Stimulated activated CD8-positive, alpha-beta memory T cell treated with anti-CD3 and anti-CD28 coated beads, Interleukin-12 subunit alpha, Interleukin-12 subunit beta, amount 100 ng/mL, for 4 hours (primary cell): ENCODE results near the gene SERF2.
A peak's percentile ranks its signal among the peaks of the same experiment; 100 is the strongest.
"Not testable (repeated sequence)": the region's sequence is repeated elsewhere in the genome, so short reads cannot be mapped to it uniquely, and the experiment has no call there.

ENCODE experiments used
- DNase-seq: peaks from one replicate; pipeline ENCODE4 v3.0.0-alpha.2; 2020; ENCODE audit warnings: low read depth

The SERF2 gene

DNA sequence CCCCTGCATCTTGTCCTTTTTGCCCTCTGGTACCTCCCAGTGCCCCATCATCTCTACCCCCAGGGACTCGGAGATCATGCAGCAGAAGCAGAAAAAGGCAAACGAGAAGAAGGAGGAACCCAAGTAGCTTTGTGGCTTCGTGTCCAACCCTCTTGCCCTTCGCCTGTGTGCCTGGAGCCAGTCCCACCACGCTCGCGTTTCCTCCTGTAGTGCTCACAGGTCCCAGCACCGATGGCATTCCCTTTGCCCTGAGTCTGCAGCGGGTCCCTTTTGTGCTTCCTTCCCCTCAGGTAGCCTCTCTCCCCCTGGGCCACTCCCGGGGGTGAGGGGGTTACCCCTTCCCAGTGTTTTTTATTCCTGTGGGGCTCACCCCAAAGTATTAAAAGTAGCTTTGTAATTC lies 1.5 kb downstream of the SERF2 start:
- DNase-seq, result no peak

DNA sequence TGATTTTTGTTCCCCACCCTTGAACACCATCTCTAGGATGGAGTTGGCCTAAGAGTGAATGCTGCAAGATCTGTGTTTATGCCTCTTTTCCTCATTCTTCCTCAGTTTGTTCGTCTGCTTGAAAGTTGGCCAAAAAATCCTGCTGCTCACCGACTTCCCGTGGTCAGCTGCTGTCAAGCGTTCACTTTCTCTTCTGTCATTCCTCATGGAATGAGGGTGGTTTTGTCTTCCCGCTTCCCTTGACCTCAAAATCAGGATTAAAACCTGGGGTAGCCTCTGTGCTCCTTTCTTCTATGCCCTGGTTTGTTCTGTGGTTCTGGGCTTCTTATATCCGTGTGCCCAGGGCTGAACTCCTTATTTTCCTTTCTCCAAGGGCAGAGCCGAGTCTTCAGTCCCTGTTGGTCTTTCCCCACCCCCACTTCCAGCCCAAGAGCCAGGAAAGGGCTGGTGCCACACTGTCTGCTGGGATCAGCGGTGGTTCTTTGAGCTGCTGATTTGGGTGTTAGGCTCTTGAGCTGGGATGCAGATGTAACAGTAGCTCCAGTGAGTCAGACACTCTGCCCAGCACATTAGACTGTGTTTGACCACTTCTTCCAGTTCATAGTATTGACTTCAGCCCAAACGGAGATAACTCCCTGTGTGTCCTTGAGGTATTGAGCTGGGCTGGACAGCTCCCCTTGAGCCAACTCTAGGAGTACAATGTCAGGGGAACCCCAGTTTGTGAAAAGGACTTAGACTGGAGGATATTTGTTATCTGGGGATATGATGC lies 2.3 kb downstream of the SERF2 start:
- DNase-seq, result no peak

DNA sequence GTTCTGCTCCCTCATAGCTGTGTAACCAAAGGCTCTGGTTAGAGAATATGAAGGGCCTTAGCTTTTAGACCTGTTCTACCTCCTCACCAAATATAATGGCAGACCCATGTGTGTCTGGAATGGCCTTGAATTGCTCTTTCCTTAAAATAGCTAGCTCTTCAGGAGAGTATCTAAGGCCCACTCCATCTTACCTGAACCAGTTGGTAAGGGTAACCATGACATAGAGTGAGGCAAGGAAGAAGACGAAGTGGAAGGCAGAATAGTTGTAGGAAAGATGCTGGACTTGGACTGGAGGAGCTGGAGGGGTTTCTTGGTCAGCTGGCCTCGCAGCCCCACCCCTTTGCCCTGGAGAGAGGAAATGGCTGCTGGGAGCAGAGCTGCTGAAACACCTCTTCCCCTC lies 3.1 kb downstream of the SERF2 start:
- no peak for DNase-seq

- DNase-seq, result no peak
These were observed 3.9 kb downstream of the SERF2 start for GRCh38 chr15:43795997-43796396.

DNA sequence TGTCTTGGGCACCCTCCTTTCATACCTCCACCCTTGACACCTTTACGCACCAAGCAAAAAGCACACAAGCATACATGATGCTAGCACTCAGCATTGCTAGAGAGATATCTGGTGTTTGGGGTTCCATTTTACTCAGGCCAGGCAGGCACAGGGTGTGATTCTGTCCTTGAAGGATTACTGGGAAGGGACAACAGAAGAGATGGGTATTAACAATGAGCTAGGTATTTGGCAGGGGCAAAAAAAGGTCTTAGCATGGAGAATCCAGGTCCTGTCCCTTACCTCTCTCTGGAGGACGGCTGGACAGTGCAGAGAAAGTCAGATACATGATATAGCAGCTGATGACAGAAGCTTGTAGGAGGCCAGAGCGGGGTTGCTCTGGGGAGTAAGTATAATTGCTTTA lies 4.4 kb downstream of the SERF2 start:
- DNase-seq, result no peak

DNA sequence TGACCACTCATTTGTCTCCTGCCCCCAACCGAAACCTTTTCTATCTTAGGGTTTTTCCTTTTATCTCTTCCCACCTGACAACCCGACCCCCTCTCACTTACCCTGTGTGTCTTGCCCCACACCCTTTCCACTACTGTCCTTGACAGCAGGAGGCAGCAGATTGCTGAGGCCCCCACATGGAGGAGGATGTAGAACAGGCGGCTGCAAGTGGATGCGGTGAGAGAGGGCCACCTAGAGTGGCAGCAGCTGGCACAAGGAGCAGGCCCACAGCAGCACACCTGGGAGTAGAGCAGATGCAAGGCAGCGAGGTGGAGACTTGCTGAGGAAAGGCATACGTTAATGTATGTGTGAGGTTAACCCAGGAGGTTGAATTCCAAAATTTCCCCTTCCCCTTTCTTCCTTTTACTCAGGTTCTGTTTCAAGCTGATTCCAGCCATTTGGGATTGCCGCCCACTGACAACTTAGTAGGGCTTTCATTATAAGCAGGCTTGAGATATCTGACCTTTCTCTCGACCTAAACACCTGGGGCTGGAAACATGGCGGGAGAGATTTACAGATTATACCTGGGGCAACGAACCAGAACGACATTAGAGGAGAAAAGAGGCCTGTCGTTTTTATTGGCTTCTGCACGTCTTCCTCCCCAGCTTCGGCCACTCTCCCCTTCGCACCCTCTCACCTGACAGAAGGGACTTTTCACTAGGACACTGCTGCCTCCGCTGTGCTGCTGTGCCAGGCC lies 7.3 kb downstream of the SERF2 start:
- DNase-seq, result no peak

DNA sequence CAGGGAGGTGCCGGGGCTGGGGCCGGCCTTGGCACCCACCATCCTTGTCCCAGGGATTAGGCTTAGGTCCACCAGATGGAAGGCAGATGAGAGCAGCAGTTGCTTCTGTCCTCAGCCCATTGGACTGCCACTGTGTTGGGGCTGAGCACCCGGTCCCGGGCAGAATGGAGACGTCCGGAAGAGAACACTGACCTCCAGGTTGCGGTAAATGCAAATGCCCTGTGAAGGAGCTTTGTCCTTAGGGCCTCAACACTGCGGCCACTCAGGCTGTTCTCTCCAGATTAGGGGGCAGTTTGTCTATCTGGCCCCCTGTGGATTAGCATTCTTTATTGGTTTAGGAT lies 7.8 kb downstream of the SERF2 start, which contains the start of gene SERINC4:
SERINC4 (minus strand) TSS at position 276 of the 341 bp plus-strand sequence; CDS start at position 42, 234 bp downstream.
- DNase-seq, result no peak

DNA sequence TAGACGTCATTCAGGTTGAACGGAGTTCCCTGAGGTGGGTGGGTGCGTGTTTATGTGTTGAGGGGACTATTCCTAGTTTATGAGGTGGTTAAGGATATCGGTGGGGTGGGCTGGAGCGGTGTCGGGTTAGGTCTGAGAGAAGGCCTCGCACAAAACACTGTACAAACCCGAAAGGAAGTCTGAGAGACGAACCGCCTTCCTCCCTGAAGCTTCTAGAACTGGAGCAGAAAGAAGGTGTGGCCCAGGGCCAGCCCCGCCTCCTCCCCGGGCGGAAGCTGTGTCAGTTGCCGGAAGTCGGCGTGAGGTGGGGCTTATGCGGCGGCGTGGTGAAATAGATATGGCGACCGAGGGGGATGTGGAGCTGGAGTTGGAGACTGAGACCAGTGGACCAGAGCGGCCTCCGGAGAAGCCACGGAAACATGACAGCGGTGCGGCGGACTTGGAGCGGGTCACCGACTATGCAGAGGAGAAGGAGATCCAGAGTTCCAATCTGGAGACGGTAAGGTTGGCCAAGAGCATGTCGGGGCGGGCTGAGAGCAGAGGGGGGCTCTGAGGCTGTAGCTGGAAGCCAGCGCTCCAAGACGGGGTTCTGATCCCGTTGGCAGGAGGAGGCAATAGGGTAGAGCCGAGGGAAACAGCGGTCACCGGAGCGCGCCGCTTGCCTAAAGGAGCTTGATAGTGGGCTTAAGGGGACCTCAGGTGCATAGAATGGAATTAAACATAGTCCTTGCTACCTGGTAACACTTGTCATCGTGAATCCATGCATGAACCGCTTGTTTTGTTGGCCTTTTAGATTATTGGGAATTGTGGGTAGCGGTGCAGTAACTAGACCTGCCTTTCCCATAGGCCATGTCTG lies 8.4 kb downstream of the SERF2 start, which contains the start of gene HYPK:
HYPK (plus strand) TSS at position 314 of the 856 bp plus-strand sequence; CDS start at position 338, 24 bp downstream.
- peak; percentile 84 for DNase-seq

DNA sequence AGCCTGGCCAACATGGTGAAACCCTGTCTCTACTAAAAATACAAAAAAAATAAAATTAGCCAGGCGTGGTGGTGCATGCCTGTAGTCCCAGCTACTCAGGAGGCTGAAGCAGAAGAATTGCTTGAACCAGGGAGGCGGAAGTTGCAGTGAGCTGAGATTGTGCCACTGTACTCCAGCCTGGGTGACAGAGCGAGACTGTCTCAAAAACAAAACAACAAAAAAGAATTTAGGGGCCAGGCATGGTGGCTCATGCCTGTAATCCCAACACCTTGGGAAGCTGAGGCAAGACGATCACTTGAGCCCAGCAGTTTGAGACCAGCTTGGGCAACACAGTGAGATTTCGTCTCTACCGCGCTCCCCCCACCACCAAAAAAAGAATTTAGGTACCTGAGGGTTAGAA lies 10.6 kb downstream of the SERF2 start:
- DNase-seq, result not testable (repeated sequence)

GRCh38 chr15:43808435-43808950 lies 16.4 kb downstream of the SERF2 start:
- DNase-seq, result no peak

- DNase-seq, result no peak
These were observed 17.0 kb downstream of the SERF2 start for GRCh38 chr15:43808960-43809678.

DNA sequence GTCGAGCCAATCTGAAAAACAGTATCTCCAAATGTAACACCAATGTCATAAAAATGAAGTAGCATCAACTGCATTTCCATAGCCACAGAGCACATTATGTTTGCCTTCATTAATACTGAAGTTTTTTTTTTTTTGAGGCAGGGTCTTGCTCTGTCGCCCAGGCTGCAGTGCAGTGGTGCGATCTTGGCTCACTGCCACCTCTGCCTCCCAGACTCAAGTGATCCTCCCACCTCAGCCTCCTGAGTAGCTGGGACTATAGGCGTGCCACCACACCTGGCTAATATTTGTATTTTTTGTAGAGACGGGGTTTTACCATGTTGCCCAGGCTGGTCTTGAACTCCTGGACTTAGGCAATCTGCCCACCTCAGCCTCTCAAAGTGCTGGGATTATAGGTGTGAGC lies 22.9 kb downstream of the SERF2 start:
- DNase-seq, result not testable (repeated sequence)

- DNase-seq, result no peak
These were observed 29.4 kb downstream of the SERF2 start for GRCh38 chr15:43821505-43821904.

- peak; percentile 81 for DNase-seq
These were observed 32.5 kb downstream of the SERF2 start, which contains the start of gene MFAP1 for GRCh38 chr15:43824302-43825246. Gene MFAP1 (minus strand): TSS chr15:43824690. CDS start chr15:43824569, 121 bp downstream.

DNA sequence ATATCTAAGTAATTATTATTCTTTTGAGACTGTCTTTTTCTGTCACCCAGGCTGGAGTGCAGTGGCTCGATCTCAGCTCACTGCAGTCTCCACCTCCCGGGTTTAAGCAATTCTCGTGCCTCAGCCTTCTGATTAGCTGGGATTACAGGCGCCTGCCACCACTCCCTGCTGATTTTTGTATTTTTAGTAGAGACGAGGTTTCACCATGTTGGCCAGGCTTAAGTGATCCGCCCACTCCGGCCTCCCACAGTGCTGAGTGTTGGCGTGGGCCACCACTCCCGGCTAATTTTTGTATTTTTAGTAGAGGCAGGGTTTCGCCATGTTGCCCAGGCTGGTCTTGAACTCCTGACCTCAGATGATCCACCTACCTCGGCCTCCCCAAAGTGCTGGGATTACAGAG lies 33.2 kb downstream of the SERF2 start:
- not testable (repeated sequence) for DNase-seq

GRCh38 chr15:43826029-43826507 lies 33.9 kb downstream of the SERF2 start:
- no peak for DNase-seq

DNA sequence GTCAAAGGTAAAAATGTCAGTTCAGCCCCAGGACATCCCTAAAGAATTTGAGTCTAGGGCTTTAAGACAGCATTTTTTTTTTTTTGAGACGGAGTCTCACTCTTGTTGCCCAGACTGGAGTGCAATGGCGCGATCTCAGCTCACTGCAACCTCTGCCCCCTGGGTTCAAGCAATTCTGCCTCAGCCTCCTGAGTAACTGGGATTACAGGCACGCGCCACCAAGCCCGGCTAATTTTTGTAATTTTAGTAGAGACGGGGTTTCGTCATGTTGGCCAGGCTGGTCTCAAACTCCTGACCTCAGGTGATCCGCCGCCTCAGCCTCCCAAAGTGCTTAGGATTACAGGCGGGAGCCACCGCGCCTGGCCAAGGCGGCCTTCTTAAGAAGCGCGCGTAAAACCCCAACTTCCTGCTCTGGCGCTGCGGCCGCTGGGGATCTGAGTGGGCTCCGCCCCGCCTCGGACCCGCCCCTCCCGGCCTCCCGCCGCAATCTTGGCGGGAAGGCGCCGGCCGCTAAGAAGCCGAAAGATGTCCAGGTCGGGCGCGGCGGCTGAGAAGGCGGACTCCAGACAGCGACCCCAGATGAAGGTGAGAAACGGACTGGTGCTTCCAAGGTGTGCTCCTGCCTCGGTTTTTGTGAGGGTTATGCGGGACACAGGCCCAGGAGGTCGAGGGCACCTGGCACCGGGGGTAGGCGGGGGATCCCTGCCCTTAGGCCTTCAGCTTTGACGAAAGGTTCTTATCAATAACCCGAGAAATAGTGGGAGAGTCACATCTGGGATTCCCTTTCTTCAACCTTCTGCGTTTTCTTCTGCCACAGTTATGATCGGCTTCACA lies 34.6 kb downstream of the SERF2 start, which contains the start of gene WDR76:
WDR76 (plus strand) TSS at position 495 of the 834 bp plus-strand sequence; CDS start at position 526, 31 bp downstream.
- DNase-seq, result peak; percentile 52

GRCh38 chr15:43828061-43828657 lies 36.0 kb downstream of the SERF2 start:
- no peak for DNase-seq
